Stimulated activated CD8-positive, alpha-beta memory T cell treated with anti-CD3 and anti-CD28 coated beads, Interleukin-12 subunit alpha, Interleukin-12 subunit beta, amount 100 ng/mL, for 24 hours (primary cell): ENCODE measurements around the gene RNASE9.
A peak's percentile ranks its signal among the peaks of the same experiment; 100 is the strongest.
"Not testable (repeated sequence)": the region's sequence is repeated elsewhere in the genome, so short reads cannot be mapped to it uniquely, and the experiment has no call there.

Experiments used
- DNase-seq: peaks from one replicate; pipeline ENCODE4 v3.0.0-alpha.2; 2020; ENCODE audit errors: extremely low read depth

The RNASE9 gene

GRCh38 chr14:20578325-20578724 lies 17.5 kb upstream of the RNASE9 start:
- DNase-seq: no peak

- DNase-seq: not testable (repeated sequence)
Observed at GRCh38 chr14:20572382-20572990, 11.6 kb upstream of the RNASE9 start.

- not testable (repeated sequence) for DNase-seq
Observed at GRCh38 chr14:20570720-20571119, 9.9 kb upstream of the RNASE9 start.

- DNase-seq: not testable (repeated sequence)
Observed at GRCh38 chr14:20569865-20570264, 9.0 kb upstream of the RNASE9 start.

GRCh38 chr14:20569066-20569465 lies 8.2 kb upstream of the RNASE9 start:
- no peak for DNase-seq

GRCh38 chr14:20568393-20568792 lies 7.5 kb upstream of the RNASE9 start:
- DNase-seq: no peak

GRCh38 chr14:20567199-20567598 lies 6.4 kb upstream of the RNASE9 start:
- DNase-seq: not testable (repeated sequence)

GRCh38 chr14:20564501-20564997 lies 3.7 kb upstream of the RNASE9 start:
- DNase-seq: no peak

- DNase-seq: no peak
Observed at GRCh38 chr14:20563971-20564370, 3.1 kb upstream of the RNASE9 start.

GRCh38 chr14:20559461-20559904 lies 1.4 kb downstream of the RNASE9 start:
- no peak for DNase-seq

- no peak for DNase-seq
Observed at GRCh38 chr14:20557212-20557542, 3.7 kb downstream of the RNASE9 start.

- no peak for DNase-seq
Observed at GRCh38 chr14:20556500-20557211, 4.2 kb downstream of the RNASE9 start.

GRCh38 chr14:20555845-20556244 lies 5.0 kb downstream of the RNASE9 start:
- DNase-seq: no peak

- no peak for DNase-seq
Observed at GRCh38 chr14:20553024-20553423, 7.8 kb downstream of the RNASE9 start.

- no peak for DNase-seq
Observed at GRCh38 chr14:20551606-20552005, 9.2 kb downstream of the RNASE9 start.

- DNase-seq: no peak
Observed at GRCh38 chr14:20550926-20551325, 9.9 kb downstream of the RNASE9 start.

GRCh38 chr14:20548414-20549158 lies 12.3 kb downstream of the RNASE9 start:
- no peak for DNase-seq

GRCh38 chr14:20546877-20547276 lies 14.0 kb downstream of the RNASE9 start:
- DNase-seq: no peak

GRCh38 chr14:20539906-20540305 lies 20.9 kb downstream of the RNASE9 start:
- no peak for DNase-seq

GRCh38 chr14:20530771-20531571 lies 29.9 kb downstream of the RNASE9 start:
- DNase-seq: peak; percentile 30

- DNase-seq: no peak
Observed at GRCh38 chr14:20529806-20530205, 31.0 kb downstream of the RNASE9 start.

GRCh38 chr14:20524027-20524426 lies 36.8 kb downstream of the RNASE9 start:
- no peak for DNase-seq
